Endothelial cell of hepatic sinusoid (primary cell): ENCODE results near the gene MED23.

Experiments used
- in situ Hi-C: cut with HindIII; loops from 2 replicates; pipeline ENCODE4 v1.10.0; 2017; ENCODE audit warnings: low sequenced_read_pairs

MED23 gene

GRCh38 chr6:131627724-131628682 lies at the start of gene MED23:
MED23 (minus strand) TSS chr6:131628242; CDS start chr6:131628049, 193 bp downstream.
- in situ Hi-C loops = no loop called here

- in situ Hi-C loops = no loop called here
Measured at GRCh38 chr6:131673184-131673583, 45.1 kb upstream of the MED23 start.

GRCh38 chr6:131669891-131670290 lies 41.8 kb upstream of the MED23 start:
- in situ Hi-C loops = no loop called here

GRCh38 chr6:131663578-131664165 lies 35.6 kb upstream of the MED23 start:
- in situ Hi-C loops = no loop called here

- in situ Hi-C loops = no loop called here
Measured at GRCh38 chr6:131660195-131660594, 32.2 kb upstream of the MED23 start.

- in situ Hi-C loops = no loop called here
Measured at GRCh38 chr6:131658287-131658686, 30.2 kb upstream of the MED23 start.

GRCh38 chr6:131657630-131658111 lies 29.6 kb upstream of the MED23 start:
- in situ Hi-C loops = no loop called here

- in situ Hi-C loops = no loop called here
Measured at GRCh38 chr6:131657222-131657621, 29.2 kb upstream of the MED23 start.

GRCh38 chr6:131656667-131657066 lies 28.6 kb upstream of the MED23 start:
- in situ Hi-C loops = no loop called here

- in situ Hi-C loops = no loop called here
Measured at GRCh38 chr6:131655951-131656350, 27.9 kb upstream of the MED23 start.

GRCh38 chr6:131655387-131655786 lies 27.3 kb upstream of the MED23 start:
- in situ Hi-C loops = no loop called here

- in situ Hi-C loops = no loop called here
Measured at GRCh38 chr6:131654326-131654725, 26.3 kb upstream of the MED23 start.

- in situ Hi-C loops = no loop called here
Measured at GRCh38 chr6:131652472-131652871, 24.4 kb upstream of the MED23 start.

GRCh38 chr6:131651782-131652181 lies 23.7 kb upstream of the MED23 start:
- in situ Hi-C loops = no loop called here

GRCh38 chr6:131646249-131646670 lies 18.2 kb upstream of the MED23 start:
- in situ Hi-C loops = no loop called here

GRCh38 chr6:131645846-131646245 lies 17.8 kb upstream of the MED23 start:
- in situ Hi-C loops = no loop called here

- in situ Hi-C loops = no loop called here
Measured at GRCh38 chr6:131644921-131645320, 16.9 kb upstream of the MED23 start.

- in situ Hi-C loops = no loop called here
Measured at GRCh38 chr6:131643855-131644460, 15.9 kb upstream of the MED23 start.

GRCh38 chr6:131642987-131643611 lies 15.1 kb upstream of the MED23 start:
- in situ Hi-C loops = no loop called here

GRCh38 chr6:131642565-131642964 lies 14.5 kb upstream of the MED23 start:
- in situ Hi-C loops = no loop called here

GRCh38 chr6:131641554-131641953 lies 13.5 kb upstream of the MED23 start:
- in situ Hi-C loops = no loop called here
